Ramos (cell line): ENCODE measurements around the gene DHRS3.

Source experiments
- in situ Hi-C: fragments of 300-500 bp; cut with MboI; formaldehyde crosslinking; loops from one replicate; pipeline ENCODE4 v1.14.3; 2022; ENCODE audit warnings: low sequenced_read_pairs; ENCODE audit not compliant: unreplicated experiment

Gene DHRS3

GRCh38 chr1:12618965-12619791 is 1.2 kb upstream of the DHRS3 start:
- in situ Hi-C loops, result loop anchor here (10.0 to 25.0 kb wide), 2 partner anchors 307 to 514 kb away; no protein-coding TSS in a partner anchor

GRCh38 chr1:12618661-12618964 is 603 bp upstream of the DHRS3 start:
- in situ Hi-C loops, result loop anchor here (10.0 to 25.0 kb wide), 2 partner anchors 306 to 514 kb away; no protein-coding TSS in a partner anchor

- in situ Hi-C loops, result loop anchor here (10.0 to 25.0 kb wide), 2 partner anchors 305 to 513 kb away; no protein-coding TSS in a partner anchor
These were observed 504 bp downstream of the DHRS3 start for GRCh38 chr1:12617511-12617900.

- in situ Hi-C loops, result loop anchor here (10.0 to 25.0 kb wide), 2 partner anchors 305 to 512 kb away; no protein-coding TSS in a partner anchor
These were observed 1.2 kb downstream of the DHRS3 start for GRCh38 chr1:12616709-12617373.

- in situ Hi-C loops, result loop anchor here (10.0 to 25.0 kb wide), 2 partner anchors 304 to 511 kb away; no protein-coding TSS in a partner anchor
These were observed 1.9 kb downstream of the DHRS3 start for GRCh38 chr1:12615865-12616708.

- in situ Hi-C loops, result loop anchor here (10.0 to 25.0 kb wide), 2 partner anchors 303 to 511 kb away; no protein-coding TSS in a partner anchor
These were observed 2.7 kb downstream of the DHRS3 start for GRCh38 chr1:12615159-12615864.

- in situ Hi-C loops, result loop anchor here (10.0 to 25.0 kb wide), 2 partner anchors 302 to 510 kb away; no protein-coding TSS in a partner anchor
These were observed 3.4 kb downstream of the DHRS3 start for GRCh38 chr1:12614402-12615158.

GRCh38 chr1:12613180-12613579 is 4.8 kb downstream of the DHRS3 start:
- in situ Hi-C loops, result loop anchor here (10.0 to 25.0 kb wide), 2 partner anchors 301 to 508 kb away; no protein-coding TSS in a partner anchor

GRCh38 chr1:12610941-12611340 is 7.1 kb downstream of the DHRS3 start:
- in situ Hi-C loops, result loop anchor here (10.0 to 25.0 kb wide), 2 partner anchors 299 to 506 kb away; no protein-coding TSS in a partner anchor

- in situ Hi-C loops, result loop anchor here (10.0 to 25.0 kb wide), 2 partner anchors 298 to 506 kb away; no protein-coding TSS in a partner anchor
These were observed 7.6 kb downstream of the DHRS3 start for GRCh38 chr1:12610305-12610935.

GRCh38 chr1:12609469-12610003 is 8.5 kb downstream of the DHRS3 start:
- in situ Hi-C loops, result loop anchor here (10.0 to 25.0 kb wide), 2 partner anchors 297 to 505 kb away; no protein-coding TSS in a partner anchor

GRCh38 chr1:12608311-12608957 is 9.6 kb downstream of the DHRS3 start:
- in situ Hi-C loops, result loop anchor here (25.0 kb wide), 1 partner anchor 296 kb away; no protein-coding TSS in a partner anchor

- in situ Hi-C loops, result loop anchor here (25.0 kb wide), 1 partner anchor 295 kb away; no protein-coding TSS in a partner anchor
These were observed 10.7 kb downstream of the DHRS3 start for GRCh38 chr1:12607263-12607662.

- in situ Hi-C loops, result loop anchor here (25.0 kb wide), 1 partner anchor 293 kb away; no protein-coding TSS in a partner anchor
These were observed 13.0 kb downstream of the DHRS3 start for GRCh38 chr1:12604986-12605385.

- in situ Hi-C loops, result loop anchor here (25.0 kb wide), 1 partner anchor 292 kb away; no protein-coding TSS in a partner anchor
These were observed 13.7 kb downstream of the DHRS3 start for GRCh38 chr1:12604114-12604874.

GRCh38 chr1:12603224-12603623 is 14.8 kb downstream of the DHRS3 start:
- in situ Hi-C loops, result loop anchor here (25.0 kb wide), 1 partner anchor 291 kb away; no protein-coding TSS in a partner anchor
